Erythroblast (primary cell): ENCODE results near the gene KAZN.

Experiments used
- GATA1 ChIP-seq: IDR thresholded peaks from 2 replicates; pipeline ENCODE4 v1.6.1; 2011; ENCODE audit warnings: low read depth, mild to moderate bottlenecking, control low read depth, low read length, moderate library complexity
- POLR2A ChIP-seq: IDR thresholded peaks from 2 replicates; pipeline ENCODE4 v1.6.1; 2011; ENCODE audit warnings: mild to moderate bottlenecking, low read length

- TF ChIP-seq POLR2A (no peak), GATA1 (no peak)
These were observed 363.9 kb downstream of the KAZN start for GRCh38 chr1:14962407-14962806.
